ENCODE data around the gene SH3GL2.
"Not testable (repeated sequence)": the region's sequence is repeated elsewhere in the genome, so short reads cannot be mapped to it uniquely, and the experiment has no call there.

Gene SH3GL2

DNA sequence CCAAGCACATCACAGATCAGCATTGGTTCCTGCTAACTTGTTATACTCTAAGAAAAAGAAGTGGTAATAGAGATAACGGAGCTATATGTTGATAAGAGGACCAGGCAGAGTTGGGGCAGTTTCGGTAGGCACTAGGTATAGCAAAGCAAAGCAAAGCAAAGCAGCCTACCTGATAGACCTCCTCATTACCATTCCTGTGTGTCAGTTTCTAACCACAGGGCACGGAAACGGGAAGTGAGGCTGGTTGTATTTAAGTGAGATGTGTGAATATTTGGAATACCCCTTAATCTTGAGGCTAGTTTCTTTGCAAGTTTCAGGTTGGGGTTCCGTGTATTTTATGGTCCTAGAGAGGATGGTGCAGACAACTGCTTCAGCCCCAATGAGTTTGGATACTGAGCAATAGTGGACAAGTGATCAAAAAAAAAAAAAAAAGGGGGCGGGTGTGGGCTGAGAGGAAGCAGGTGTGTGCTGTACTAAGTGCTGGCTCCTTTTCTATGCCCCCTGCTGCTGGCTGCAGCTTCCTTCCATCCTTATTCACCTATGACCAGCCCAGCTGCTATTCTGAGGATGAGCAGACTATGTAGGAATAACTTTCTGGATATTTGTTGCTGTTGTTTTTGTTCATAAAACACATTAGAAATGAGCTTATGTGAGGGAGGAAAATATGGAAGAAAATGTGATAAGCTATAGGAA is 183.3 kb downstream of the SH3GL2 start:
- Histone ChIP-seq H3K4me3 (ENCODE audit: low read length in 2 of 2) (no peak overlapping the region), H3K9me3 (ENCODE audit: control insufficient read depth in 2 of 2, low read length in 2 of 2) (no peaks in the 10 kb centered on the region), H3K9ac (ENCODE audit: low read depth in 1 of 2, low read length in 2 of 2) (no peak overlapping the region), H3K4me1 (ENCODE audit: control insufficient read depth in 2 of 2, insufficient read depth in 2 of 2, low read length in 2 of 2) (no peaks in the 10 kb centered on the region), H3K36me3 (ENCODE audit: control insufficient read depth in 2 of 2, insufficient read depth in 2 of 2, low read length in 2 of 2) (no peaks in the 10 kb centered on the region), H3K27me3 (ENCODE audit: control insufficient read depth in 2 of 2, insufficient read depth in 2 of 2, low read length in 2 of 2) (no peaks in the 10 kb centered on the region), H3K27ac (ENCODE audit: low read depth in 2 of 2, low read length in 2 of 2) (no peak overlapping the region)

GRCh38 chr9:17764306-17764705 is 185.4 kb downstream of the SH3GL2 start:
- no peak overlapping the region for H3K4me3 ChIP-seq (ENCODE audit: low read length in 2 of 2)
- H3K4me1 ChIP-seq (ENCODE audit: control insufficient read depth in 2 of 2, insufficient read depth in 2 of 2, low read length in 2 of 2): no peaks in the 10 kb centered on the region
- no peak overlapping the region for H3K9ac ChIP-seq (ENCODE audit: low read depth in 1 of 2, low read length in 2 of 2)
- H3K27ac ChIP-seq (ENCODE audit: low read depth in 2 of 2, low read length in 2 of 2): no peak overlapping the region
- H3K27me3 ChIP-seq (ENCODE audit: control insufficient read depth in 2 of 2, insufficient read depth in 2 of 2, low read length in 2 of 2): no peaks in the 10 kb centered on the region
- H3K9me3 ChIP-seq (ENCODE audit: control insufficient read depth in 2 of 2, low read length in 2 of 2): no peaks in the 10 kb centered on the region
- H3K36me3 ChIP-seq (ENCODE audit: control insufficient read depth in 2 of 2, insufficient read depth in 2 of 2, low read length in 2 of 2): no peaks in the 10 kb centered on the region

DNA sequence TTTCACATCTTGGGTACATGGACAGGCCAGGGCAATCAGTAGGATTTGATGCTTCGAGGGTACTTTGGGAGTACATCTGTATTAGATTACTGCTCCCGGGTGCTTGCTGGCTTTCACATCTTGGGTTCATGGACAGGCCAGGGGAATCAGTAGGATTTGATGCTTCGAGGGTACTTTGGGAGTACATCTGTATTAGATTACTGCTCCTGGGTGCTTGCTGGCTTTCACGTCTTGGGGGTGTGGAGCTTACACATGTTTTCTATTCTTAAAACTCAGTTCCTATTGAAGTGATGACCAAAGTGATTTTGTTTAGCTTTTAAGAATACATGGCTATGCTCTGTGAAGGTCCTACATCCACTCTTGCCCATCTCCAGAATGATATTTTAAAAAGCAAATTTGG is 186.3 kb downstream of the SH3GL2 start:
- not testable (repeated sequence) for H3K4me3 ChIP-seq (ENCODE audit: low read length in 2 of 2); H3K4me1 ChIP-seq (ENCODE audit: control insufficient read depth in 2 of 2, insufficient read depth in 2 of 2, low read length in 2 of 2); H3K27me3 ChIP-seq (ENCODE audit: control insufficient read depth in 2 of 2, insufficient read depth in 2 of 2, low read length in 2 of 2); H3K9me3 ChIP-seq (ENCODE audit: control insufficient read depth in 2 of 2, low read length in 2 of 2); H3K27ac ChIP-seq (ENCODE audit: low read depth in 2 of 2, low read length in 2 of 2); H3K9ac ChIP-seq (ENCODE audit: low read depth in 1 of 2, low read length in 2 of 2); H3K36me3 ChIP-seq (ENCODE audit: control insufficient read depth in 2 of 2, insufficient read depth in 2 of 2, low read length in 2 of 2)

DNA sequence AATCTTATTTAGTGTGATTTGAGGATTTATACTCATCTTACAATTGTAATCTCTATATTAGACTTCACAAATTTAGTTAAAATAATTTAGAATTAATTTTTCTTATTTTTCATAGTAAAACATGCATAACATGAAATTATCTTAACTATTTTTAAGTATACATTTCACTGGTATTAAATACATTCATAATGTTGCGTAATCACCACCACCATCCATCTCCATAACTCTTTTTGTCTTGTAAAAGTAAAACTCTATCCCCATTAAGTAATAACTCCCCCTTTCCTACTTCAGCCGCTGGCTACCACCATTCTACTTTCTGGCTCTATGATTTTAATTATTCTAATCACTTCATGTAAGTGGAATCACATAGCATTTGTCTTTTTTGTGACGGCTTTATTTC is 193.4 kb downstream of the SH3GL2 start:
- Histone ChIP-seq H3K9ac (ENCODE audit: low read depth in 1 of 2, low read length in 2 of 2) (no peak overlapping the region), H3K4me1 (ENCODE audit: control insufficient read depth in 2 of 2, insufficient read depth in 2 of 2, low read length in 2 of 2) (no peaks in the 10 kb centered on the region), H3K36me3 (ENCODE audit: control insufficient read depth in 2 of 2, insufficient read depth in 2 of 2, low read length in 2 of 2) (no peaks in the 10 kb centered on the region), H3K27me3 (ENCODE audit: control insufficient read depth in 2 of 2, insufficient read depth in 2 of 2, low read length in 2 of 2) (no peaks in the 10 kb centered on the region), H3K9me3 (ENCODE audit: control insufficient read depth in 2 of 2, low read length in 2 of 2) (no peaks in the 10 kb centered on the region), H3K27ac (ENCODE audit: low read depth in 2 of 2, low read length in 2 of 2) (no peak overlapping the region), H3K4me3 (ENCODE audit: low read length in 2 of 2) (no peak overlapping the region)

DNA sequence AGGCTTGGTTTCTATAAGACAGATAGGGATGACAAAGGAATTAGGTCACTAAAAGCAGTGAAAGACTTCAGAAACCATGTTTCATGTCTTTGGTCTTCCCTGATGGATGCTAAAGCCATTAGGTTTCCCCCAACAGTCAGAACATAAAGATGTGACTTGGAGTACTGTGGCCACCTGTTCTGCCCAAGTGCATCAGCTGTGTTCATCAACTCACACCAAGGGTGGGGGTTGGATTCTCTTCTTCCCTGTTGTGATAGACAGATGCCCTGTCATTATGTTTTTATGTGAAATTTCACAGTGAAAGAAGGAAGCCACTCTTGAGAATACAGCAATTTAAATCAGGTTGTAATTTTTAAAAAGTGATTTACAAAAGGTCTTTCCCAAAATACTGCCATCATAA is 196.8 kb downstream of the SH3GL2 start:
- Histone ChIP-seq H3K36me3 (ENCODE audit: control insufficient read depth in 2 of 2, insufficient read depth in 2 of 2, low read length in 2 of 2) (no peaks in the 10 kb centered on the region), H3K4me3 (ENCODE audit: low read length in 2 of 2) (no peak overlapping the region), H3K27me3 (ENCODE audit: control insufficient read depth in 2 of 2, insufficient read depth in 2 of 2, low read length in 2 of 2) (no peaks in the 10 kb centered on the region), H3K4me1 (ENCODE audit: control insufficient read depth in 2 of 2, insufficient read depth in 2 of 2, low read length in 2 of 2) (no peaks in the 10 kb centered on the region), H3K9me3 (ENCODE audit: control insufficient read depth in 2 of 2, low read length in 2 of 2) (no peaks in the 10 kb centered on the region), H3K9ac (ENCODE audit: low read depth in 1 of 2, low read length in 2 of 2) (no peak overlapping the region), H3K27ac (ENCODE audit: low read depth in 2 of 2, low read length in 2 of 2) (no peak overlapping the region)

DNA sequence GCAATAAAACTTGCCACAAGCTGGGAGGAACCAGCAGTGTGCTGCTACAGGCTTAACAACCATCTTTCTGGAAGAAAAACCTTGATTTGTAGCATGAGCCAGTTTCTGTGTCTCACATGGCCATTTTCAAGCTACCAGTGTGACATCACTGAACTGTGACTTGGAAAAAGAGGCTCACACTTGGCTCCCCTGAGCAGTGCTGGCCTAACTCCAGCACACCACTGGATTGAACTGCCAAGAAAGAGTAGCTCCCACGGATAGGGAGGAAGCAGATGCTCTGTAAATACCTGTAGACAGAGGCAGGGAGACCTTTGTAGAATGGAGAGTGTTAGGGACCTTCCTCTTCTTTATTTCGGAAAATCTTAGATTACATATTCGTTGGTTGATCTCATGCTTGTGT is 197.9 kb downstream of the SH3GL2 start:
- no peak overlapping the region for H3K4me3 ChIP-seq (ENCODE audit: low read length in 2 of 2)
- H3K9me3 ChIP-seq (ENCODE audit: control insufficient read depth in 2 of 2, low read length in 2 of 2): no peaks in the 10 kb centered on the region
- no peaks in the 10 kb centered on the region for H3K4me1 ChIP-seq (ENCODE audit: control insufficient read depth in 2 of 2, insufficient read depth in 2 of 2, low read length in 2 of 2)
- H3K27me3 ChIP-seq (ENCODE audit: control insufficient read depth in 2 of 2, insufficient read depth in 2 of 2, low read length in 2 of 2): no peaks in the 10 kb centered on the region
- no peaks in the 10 kb centered on the region for H3K36me3 ChIP-seq (ENCODE audit: control insufficient read depth in 2 of 2, insufficient read depth in 2 of 2, low read length in 2 of 2)
- H3K9ac ChIP-seq (ENCODE audit: low read depth in 1 of 2, low read length in 2 of 2): no peak overlapping the region
- no peak overlapping the region for H3K27ac ChIP-seq (ENCODE audit: low read depth in 2 of 2, low read length in 2 of 2)

GRCh38 chr9:17777465-17777864 is 198.6 kb downstream of the SH3GL2 start:
- Histone ChIP-seq H3K9ac (ENCODE audit: low read depth in 1 of 2, low read length in 2 of 2) (no peak overlapping the region), H3K27ac (ENCODE audit: low read depth in 2 of 2, low read length in 2 of 2) (no peak overlapping the region), H3K9me3 (ENCODE audit: control insufficient read depth in 2 of 2, low read length in 2 of 2) (no peaks in the 10 kb centered on the region), H3K27me3 (ENCODE audit: control insufficient read depth in 2 of 2, insufficient read depth in 2 of 2, low read length in 2 of 2) (no peaks in the 10 kb centered on the region), H3K4me1 (ENCODE audit: control insufficient read depth in 2 of 2, insufficient read depth in 2 of 2, low read length in 2 of 2) (no peaks in the 10 kb centered on the region), H3K36me3 (ENCODE audit: control insufficient read depth in 2 of 2, insufficient read depth in 2 of 2, low read length in 2 of 2) (no peaks in the 10 kb centered on the region), H3K4me3 (ENCODE audit: low read length in 2 of 2) (no peak overlapping the region)

GRCh38 chr9:17782430-17783149 is 203.7 kb downstream of the SH3GL2 start:
- no peak overlapping the region for H3K27ac ChIP-seq (ENCODE audit: low read depth in 2 of 2, low read length in 2 of 2)
- no peaks in the 10 kb centered on the region for H3K27me3 ChIP-seq (ENCODE audit: control insufficient read depth in 2 of 2, insufficient read depth in 2 of 2, low read length in 2 of 2)
- no peak overlapping the region for H3K4me3 ChIP-seq (ENCODE audit: low read length in 2 of 2)
- H3K9ac ChIP-seq (ENCODE audit: low read depth in 1 of 2, low read length in 2 of 2): no peak overlapping the region
- H3K36me3 ChIP-seq (ENCODE audit: control insufficient read depth in 2 of 2, insufficient read depth in 2 of 2, low read length in 2 of 2): no peaks in the 10 kb centered on the region
- H3K4me1 ChIP-seq (ENCODE audit: control insufficient read depth in 2 of 2, insufficient read depth in 2 of 2, low read length in 2 of 2): no peaks in the 10 kb centered on the region
- H3K9me3 ChIP-seq (ENCODE audit: control insufficient read depth in 2 of 2, low read length in 2 of 2): no peaks in the 10 kb centered on the region

GRCh38 chr9:17783227-17783626 is 204.4 kb downstream of the SH3GL2 start:
- Histone ChIP-seq H3K9me3 (ENCODE audit: control insufficient read depth in 2 of 2, low read length in 2 of 2) (no peaks in the 10 kb centered on the region), H3K9ac (ENCODE audit: low read depth in 1 of 2, low read length in 2 of 2) (no peak overlapping the region), H3K4me3 (ENCODE audit: low read length in 2 of 2) (no peak overlapping the region), H3K27me3 (ENCODE audit: control insufficient read depth in 2 of 2, insufficient read depth in 2 of 2, low read length in 2 of 2) (no peaks in the 10 kb centered on the region), H3K27ac (ENCODE audit: low read depth in 2 of 2, low read length in 2 of 2) (no peak overlapping the region), H3K4me1 (ENCODE audit: control insufficient read depth in 2 of 2, insufficient read depth in 2 of 2, low read length in 2 of 2) (no peaks in the 10 kb centered on the region), H3K36me3 (ENCODE audit: control insufficient read depth in 2 of 2, insufficient read depth in 2 of 2, low read length in 2 of 2) (no peaks in the 10 kb centered on the region)

GRCh38 chr9:17789316-17789715 is 210.4 kb downstream of the SH3GL2 start:
- H3K9ac ChIP-seq (ENCODE audit: low read depth in 1 of 2, low read length in 2 of 2): no peak overlapping the region
- H3K36me3 ChIP-seq (ENCODE audit: control insufficient read depth in 2 of 2, insufficient read depth in 2 of 2, low read length in 2 of 2): no peaks in the 10 kb centered on the region
- no peaks in the 10 kb centered on the region for H3K27me3 ChIP-seq (ENCODE audit: control insufficient read depth in 2 of 2, insufficient read depth in 2 of 2, low read length in 2 of 2)
- H3K4me1 ChIP-seq (ENCODE audit: control insufficient read depth in 2 of 2, insufficient read depth in 2 of 2, low read length in 2 of 2): no peaks in the 10 kb centered on the region
- H3K4me3 ChIP-seq (ENCODE audit: low read length in 2 of 2): no peak overlapping the region
- H3K27ac ChIP-seq (ENCODE audit: low read depth in 2 of 2, low read length in 2 of 2): no peak overlapping the region
- H3K9me3 ChIP-seq (ENCODE audit: control insufficient read depth in 2 of 2, low read length in 2 of 2): no peaks in the 10 kb centered on the region

All from mucosa of rectum (tissue), 2 donors.